OCI-LY1 (cell line): ENCODE data around the gene TMED4.

Experiments used
- H2AFZ ChIP-seq: fragments of 200-600 bp; sonication (generic), shearing (Covaris generic); 2 replicates; pipeline ENCODE4 v1.6.0; 2014; ENCODE audit warnings: antibody characterized with exemption, mild to moderate bottlenecking, low read length
- H3F3A ChIP-seq: fragments of 200-600 bp; sonication (generic), shearing (Covaris generic); 2 replicates; pipeline ENCODE4 v1.6.0; 2014; ENCODE audit warnings: mild to moderate bottlenecking, antibody characterized with exemption, low read length, moderate library complexity; ENCODE audit not compliant: insufficient read depth
- H3K27ac ChIP-seq: fragments of 200-600 bp; sonication (generic); 2 replicates; pipeline ENCODE4 v1.5.1; 2014; ENCODE audit warnings: low read length, mixed run types, mild to moderate bottlenecking, low read depth; ENCODE audit not compliant: poor library complexity, severe bottlenecking
- H3K27me3 ChIP-seq: fragments of 200-600 bp; sonication (generic); 2 replicates; pipeline ENCODE4 v1.6.0; 2014; ENCODE audit warnings: antibody characterized with exemption, mild to moderate bottlenecking, low read length, moderate library complexity; ENCODE audit not compliant: insufficient read depth
- H3K36me3 ChIP-seq: fragments of 200-600 bp; sonication (generic); 2 replicates; pipeline ENCODE4 v1.6.1; 2014; ENCODE audit warnings: mild to moderate bottlenecking, antibody characterized with exemption, low read length, moderate library complexity, mixed read lengths; ENCODE audit not compliant: insufficient read depth
- H3K4me1 ChIP-seq: fragments of 200-600 bp; sonication (generic); 2 replicates; pipeline ENCODE4 v1.5.1; 2014; ENCODE audit warnings: mild to moderate bottlenecking, low read length, moderate library complexity; ENCODE audit not compliant: insufficient read depth, severe bottlenecking
- H3K4me2 ChIP-seq: fragments of 200-600 bp; sonication (generic), shearing (Covaris generic); 2 replicates; pipeline ENCODE4 v1.6.1; 2014; ENCODE audit warnings: low read length
- H3K4me3 ChIP-seq: fragments of 200-600 bp; sonication (generic); 2 replicates; pipeline ENCODE4 v1.5.1; 2014; ENCODE audit warnings: low read length, low read depth, mild to moderate bottlenecking, mixed read lengths; ENCODE audit not compliant: poor library complexity, severe bottlenecking
- H3K79me2 ChIP-seq: fragments of 200-600 bp; shearing (Covaris generic); 2 replicates; pipeline ENCODE4 v1.6.1; 2016; ENCODE audit warnings: mixed run types, low read length, mixed read lengths; ENCODE audit not compliant: insufficient read depth
- H3K9ac ChIP-seq: fragments of 200-600 bp; sonication (generic), shearing (Covaris generic); 2 replicates; pipeline ENCODE4 v1.6.1; 2014; ENCODE audit warnings: mild to moderate bottlenecking, low read length, mixed read lengths
- H3K9me2 ChIP-seq: fragments of 200-600 bp; sonication (generic), shearing (Covaris generic); 2 replicates; pipeline ENCODE4 v1.6.1; 2014; ENCODE audit warnings: low read depth, mild to moderate bottlenecking, low read length, mixed read lengths
- H3K9me3 ChIP-seq: fragments of 200-600 bp; shearing (Covaris generic); 2 replicates; pipeline ENCODE4 v1.6.1; 2014; ENCODE audit warnings: low read length, mixed read lengths
- H4K20me1 ChIP-seq: fragments of 200-600 bp; sonication (generic), shearing (Covaris generic); 2 replicates; pipeline ENCODE4 v1.6.0; 2016; ENCODE audit warnings: mild to moderate bottlenecking, low read length; ENCODE audit not compliant: insufficient read depth
- EZH2 ChIP-seq: fragments of 200-600 bp; sonication (generic), shearing (Covaris generic); IDR thresholded peaks from 2 replicates; pipeline ENCODE4 v1.8.0; 2017; ENCODE audit warnings: borderline replicate concordance, mixed run types, mild to moderate bottlenecking, antibody characterized with exemption, low read length, moderate library complexity, mixed read lengths
- TF ChIP-seq, protein P1 (sequence below): fragments of 200-600 bp; sonication (generic), shearing (Covaris generic); IDR thresholded peaks from 2 replicates; pipeline ENCODE4 v1.5.1; 2017; ENCODE audit warnings: mild to moderate bottlenecking, antibody characterized with exemption, low read length, moderate library complexity, mixed read lengths

TMED4 gene

DNA sequence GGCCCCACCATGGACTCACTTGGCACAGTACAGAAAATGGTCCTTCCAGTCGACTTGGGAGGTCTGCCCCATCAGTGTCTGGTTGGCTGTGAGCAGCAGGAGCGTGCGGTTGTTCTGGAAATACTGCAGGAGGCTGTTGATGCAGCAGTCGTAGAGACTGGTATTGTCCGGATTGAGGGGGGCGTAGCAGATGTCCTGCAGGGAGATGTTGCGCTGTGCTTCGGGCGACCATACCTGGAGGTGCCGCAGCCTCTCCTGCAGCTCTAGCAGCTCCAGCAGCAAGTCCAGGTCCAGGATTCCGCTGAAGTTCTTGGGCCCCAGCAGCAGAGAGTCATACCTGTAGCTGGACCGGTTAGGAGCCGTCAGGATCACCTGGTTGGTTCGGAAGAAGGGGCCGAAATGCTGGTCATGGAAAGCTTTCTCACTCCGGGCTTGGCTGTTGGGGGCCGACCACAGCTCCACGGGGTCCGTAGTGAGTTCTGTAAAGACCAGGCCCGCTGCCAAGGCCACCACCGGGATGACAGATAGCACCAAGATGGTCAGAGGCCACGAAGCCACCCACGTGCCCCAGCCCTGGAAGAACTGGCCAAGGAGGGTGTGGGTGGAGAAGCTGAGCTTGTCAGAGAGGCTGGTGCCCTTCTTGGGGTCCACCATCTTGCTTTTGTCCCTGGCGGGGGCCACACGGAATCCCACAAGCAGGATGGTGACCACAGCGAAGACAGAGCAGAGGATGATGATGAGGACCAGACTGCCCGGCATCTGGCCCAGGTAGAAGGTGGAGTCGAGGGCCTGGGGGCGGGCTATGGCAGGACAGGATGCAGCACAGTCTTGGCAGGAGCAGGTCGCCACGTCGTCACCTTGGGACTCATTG is 43.0 kb downstream of the TMED4 start:
- peaks cover 14% of the 10 kb centered on the region; the same call in 1 of the 2 replicates for H3K27me3 ChIP-seq
- no peaks in the 10 kb centered on the region for H3K4me1 ChIP-seq
- TF ChIP-seq, protein P1, sequence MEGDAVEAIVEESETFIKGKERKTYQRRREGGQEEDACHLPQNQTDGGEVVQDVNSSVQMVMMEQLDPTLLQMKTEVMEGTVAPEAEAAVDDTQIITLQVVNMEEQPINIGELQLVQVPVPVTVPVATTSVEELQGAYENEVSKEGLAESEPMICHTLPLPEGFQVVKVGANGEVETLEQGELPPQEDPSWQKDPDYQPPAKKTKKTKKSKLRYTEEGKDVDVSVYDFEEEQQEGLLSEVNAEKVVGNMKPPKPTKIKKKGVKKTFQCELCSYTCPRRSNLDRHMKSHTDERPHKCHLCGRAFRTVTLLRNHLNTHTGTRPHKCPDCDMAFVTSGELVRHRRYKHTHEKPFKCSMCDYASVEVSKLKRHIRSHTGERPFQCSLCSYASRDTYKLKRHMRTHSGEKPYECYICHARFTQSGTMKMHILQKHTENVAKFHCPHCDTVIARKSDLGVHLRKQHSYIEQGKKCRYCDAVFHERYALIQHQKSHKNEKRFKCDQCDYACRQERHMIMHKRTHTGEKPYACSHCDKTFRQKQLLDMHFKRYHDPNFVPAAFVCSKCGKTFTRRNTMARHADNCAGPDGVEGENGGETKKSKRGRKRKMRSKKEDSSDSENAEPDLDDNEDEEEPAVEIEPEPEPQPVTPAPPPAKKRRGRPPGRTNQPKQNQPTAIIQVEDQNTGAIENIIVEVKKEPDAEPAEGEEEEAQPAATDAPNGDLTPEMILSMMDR = no peak
- no peak for TF ChIP-seq EZH2
- H3K27ac ChIP-seq = no peak overlapping the region
- no peak overlapping the region for H2AFZ ChIP-seq
- H3K9me3 ChIP-seq = no peaks in the 10 kb centered on the region
- no peaks in the 10 kb centered on the region for H3K36me3 ChIP-seq
- H3K9me2 ChIP-seq = no peaks in the 10 kb centered on the region
- H4K20me1 ChIP-seq = no peaks in the 10 kb centered on the region
- no peak overlapping the region for H3K9ac ChIP-seq
- no peaks in the 10 kb centered on the region for H3F3A ChIP-seq
- no peaks in the 10 kb centered on the region for H3K79me2 ChIP-seq
- no peak overlapping the region for H3K4me3 ChIP-seq
- H3K4me2 ChIP-seq = no peak overlapping the region

DNA sequence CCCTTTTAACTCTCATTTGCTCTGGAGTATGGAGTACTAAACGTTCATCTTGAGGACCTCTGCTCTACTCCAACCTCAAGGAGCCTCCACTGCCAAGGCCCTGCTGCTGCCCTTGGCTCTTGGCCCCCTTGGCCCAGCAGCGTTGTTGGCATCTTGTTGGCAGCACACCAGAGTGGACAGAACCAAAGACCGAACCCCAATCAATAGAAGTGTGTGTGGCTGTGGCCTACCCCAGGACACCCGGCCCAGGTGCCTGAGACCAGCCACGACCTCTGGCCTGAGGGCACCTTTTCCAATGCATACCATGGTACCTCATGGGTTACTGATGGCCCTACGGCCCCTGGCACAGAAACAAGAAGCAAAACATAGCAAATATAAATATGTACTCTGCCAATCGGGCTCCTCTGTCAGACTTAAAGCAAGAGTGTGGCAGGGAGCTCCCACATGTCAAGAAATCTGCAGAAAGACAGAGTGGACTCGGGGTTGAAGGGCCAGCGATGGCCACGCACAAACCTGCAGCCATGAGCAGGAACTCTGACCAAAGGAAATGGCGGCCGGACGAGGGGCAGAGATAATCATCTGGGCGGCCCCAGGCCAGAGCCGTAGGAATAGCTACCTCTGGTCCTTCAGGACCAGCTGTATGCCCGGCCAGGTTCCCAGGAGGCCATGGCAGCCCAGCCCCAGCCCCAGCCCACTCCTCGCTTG is 43.8 kb downstream of the TMED4 start:
- Histone ChIP-seq H3K4me2 (no peak overlapping the region), H3K9me2 (no peaks in the 10 kb centered on the region), H3K27me3 (peaks cover 14% of the 10 kb centered on the region; the same call in 1 of the 2 replicates), H3K9ac (no peak overlapping the region), H3K79me2 (no peaks in the 10 kb centered on the region), H4K20me1 (no peaks in the 10 kb centered on the region), H3K36me3 (no peaks in the 10 kb centered on the region), H3K9me3 (no peaks in the 10 kb centered on the region), H3K4me1 (no peaks in the 10 kb centered on the region), H3K4me3 (no peak overlapping the region), H2AFZ (no peak overlapping the region), H3F3A (no peaks in the 10 kb centered on the region), H3K27ac (no peak overlapping the region)
- TF ChIP-seq EZH2 = no peak
- TF ChIP-seq, protein P1 = no peak

DNA sequence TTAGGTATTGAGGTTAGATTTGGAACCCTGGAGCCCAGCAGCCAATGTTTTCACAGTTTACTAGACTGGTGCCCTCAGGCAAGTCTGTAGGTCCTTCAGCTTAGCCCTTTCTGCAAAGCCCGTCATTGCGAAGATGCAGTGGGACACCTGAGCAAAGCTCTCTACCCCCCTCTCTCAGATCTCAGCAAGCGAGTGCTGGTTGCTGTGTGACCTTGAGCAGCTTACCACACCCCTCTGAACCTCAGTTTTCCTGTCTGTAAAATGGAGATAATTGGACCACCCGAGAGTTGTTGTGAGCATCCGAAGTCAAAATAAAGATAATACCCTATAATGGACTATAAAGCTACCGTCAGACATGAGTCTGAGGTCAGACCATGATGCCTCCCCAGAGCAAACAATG is 44.6 kb downstream of the TMED4 start:
- Histone ChIP-seq H3K9me3 (no peaks in the 10 kb centered on the region), H3K36me3 (no peaks in the 10 kb centered on the region), H3K9ac (no peak overlapping the region), H3K9me2 (no peaks in the 10 kb centered on the region), H3K4me3 (no peak overlapping the region), H3K4me1 (no peaks in the 10 kb centered on the region), H2AFZ (no peak overlapping the region), H3K27ac (no peak overlapping the region), H4K20me1 (no peaks in the 10 kb centered on the region), H3F3A (no peaks in the 10 kb centered on the region), H3K79me2 (no peaks in the 10 kb centered on the region), H3K4me2 (no peak overlapping the region), H3K27me3 (peaks cover 14% of the 10 kb centered on the region; the same call in 1 of the 2 replicates)
- TF ChIP-seq, protein P1 = no peak
- no peak for TF ChIP-seq EZH2
